Measurements from ENCODE around the gene ATP8B4.

DNA sequence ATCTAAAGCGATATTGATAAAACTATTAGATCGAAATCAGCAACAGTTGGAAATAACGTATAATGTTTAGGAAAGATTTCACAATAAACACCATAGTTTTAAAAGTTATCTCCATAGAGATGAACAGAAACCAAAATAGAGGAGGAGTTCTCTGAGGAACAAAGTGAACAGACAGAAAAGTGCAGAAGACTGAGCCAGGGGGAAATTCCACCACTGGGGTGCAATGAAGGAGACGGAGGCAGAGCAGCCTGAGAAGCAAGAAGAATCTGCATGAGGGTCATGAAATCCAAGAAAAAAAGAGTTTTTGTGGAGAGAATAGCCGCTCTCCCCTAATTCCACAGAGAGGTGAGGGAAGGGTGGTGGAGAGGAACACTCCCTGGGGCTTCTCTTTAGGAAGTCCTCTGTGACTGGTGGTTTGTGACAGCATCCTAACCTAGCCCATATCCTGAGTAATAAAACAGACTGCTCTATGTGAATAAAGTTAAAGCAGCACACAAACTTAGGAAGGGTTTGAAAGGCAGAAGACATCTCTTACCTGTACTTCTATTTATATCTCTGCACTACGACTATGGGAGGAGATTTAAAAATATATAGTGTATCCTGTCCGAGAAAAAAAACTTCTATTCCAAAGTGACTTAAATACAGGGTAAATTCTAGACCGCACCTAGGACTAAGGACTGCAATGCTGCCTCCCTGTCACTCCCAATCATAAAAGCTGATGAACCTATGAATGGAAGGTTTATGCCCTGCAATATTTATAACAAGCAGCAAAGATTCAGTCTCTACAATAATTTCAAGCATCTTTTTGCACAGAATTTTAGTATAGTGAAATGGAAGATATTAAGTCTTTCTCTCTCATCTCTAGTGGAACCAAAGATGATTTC, 22.9 kb downstream of the ATP8B4 start:
- TF ChIP-seq CTCF (conservative IDR thresholded peaks at IDR 0.05) (no peak), EZH2 (IDR thresholded peaks at IDR 0.05; ENCODE audit: low read depth) (no peak)
